ENCODE results near the gene SLC34A3.

DNA sequence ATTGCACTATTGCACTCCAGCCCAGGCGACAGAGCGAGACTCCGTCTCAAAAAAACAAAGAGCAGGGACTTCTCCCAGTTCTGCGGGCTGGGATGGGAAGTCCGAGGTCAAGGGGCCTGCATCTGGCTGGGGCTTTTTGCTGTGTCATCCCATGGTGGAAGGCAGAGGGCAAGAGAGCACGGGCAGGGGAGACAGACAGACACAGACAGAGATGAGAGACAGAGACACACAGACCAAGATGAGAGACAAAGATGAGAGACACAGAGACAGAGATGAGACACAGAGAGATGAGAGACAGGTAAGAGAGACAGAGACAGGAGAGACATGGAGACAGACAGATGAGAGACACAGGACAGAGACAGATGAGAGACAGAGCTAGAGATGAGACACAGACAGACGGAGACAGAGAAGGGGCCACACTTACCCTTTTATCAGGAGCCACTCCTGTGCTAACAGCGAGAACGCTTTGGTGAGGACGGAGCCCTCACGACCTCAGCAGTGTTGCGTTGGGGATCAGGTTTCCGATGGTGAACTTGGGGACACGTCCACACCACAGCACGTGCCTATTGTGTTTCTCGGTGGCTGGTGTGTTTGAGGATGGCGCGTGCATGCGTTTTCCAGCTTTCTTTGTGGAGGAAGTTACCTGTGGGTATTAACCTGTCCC is 38.0 kb downstream of the SLC34A3 start:
- TF ChIP-seq L3MBTL2 (conservative IDR thresholded peaks at IDR 0.05) (no peak), TARDBP (IDR thresholded peaks at IDR 0.05) (no peak), BHLHE40 (IDR thresholded peaks at IDR 0.05; ENCODE audit: borderline replicate concordance) (no peak), SP1 (IDR thresholded peaks at IDR 0.05) (no peak), FOXA1 (IDR thresholded peaks at IDR 0.05) (no peak), ZNF384 (IDR thresholded peaks at IDR 0.05) (no peak), FOXM1 (IDR thresholded peaks at IDR 0.05; ENCODE audit: borderline replicate concordance) (no peak), LEF1 (IDR thresholded peaks at IDR 0.05; ENCODE audit: borderline replicate concordance) (no peak), ELF4 (IDR thresholded peaks at IDR 0.05) (no peak), FOXK2 (IDR thresholded peaks at IDR 0.05) (no peak)
- TF ChIP-seq, protein P1, sequence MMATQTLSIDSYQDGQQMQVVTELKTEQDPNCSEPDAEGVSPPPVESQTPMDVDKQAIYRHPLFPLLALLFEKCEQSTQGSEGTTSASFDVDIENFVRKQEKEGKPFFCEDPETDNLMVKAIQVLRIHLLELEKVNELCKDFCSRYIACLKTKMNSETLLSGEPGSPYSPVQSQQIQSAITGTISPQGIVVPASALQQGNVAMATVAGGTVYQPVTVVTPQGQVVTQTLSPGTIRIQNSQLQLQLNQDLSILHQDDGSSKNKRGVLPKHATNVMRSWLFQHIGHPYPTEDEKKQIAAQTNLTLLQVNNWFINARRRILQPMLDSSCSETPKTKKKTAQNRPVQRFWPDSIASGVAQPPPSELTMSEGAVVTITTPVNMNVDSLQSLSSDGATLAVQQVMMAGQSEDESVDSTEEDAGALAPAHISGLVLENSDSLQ (IDR thresholded peaks at IDR 0.05) = no peak
